ENCODE data around the gene MAGI2. TPM values are rescaled to one million over a fixed set of nuclear protein-coding genes. Genes with fewer than 3 reads are reported as not detected.
"Not testable (repeated sequence)": the region's sequence is repeated elsewhere in the genome, so short reads cannot be mapped to it uniquely, and the experiment has no call there.

The MAGI2 gene
- total and polyA plus RNA-seq, 9 donors: 7.1 to 20.4 (median 18.7) TPM

- intact Hi-C loops (cut with DNase I): no loop called here
- Histone ChIP-seq H3K36me3 (no peaks in the 10 kb centered on the region), H3K4me3 (no peak overlapping the region), H3K27me3 (no peaks in the 10 kb centered on the region), H3K27ac (no peak overlapping the region), H3K4me1 (ENCODE audit: insufficient read depth) (no peaks in the 10 kb centered on the region), H3K9me3 (no peaks in the 10 kb centered on the region)
- TF ChIP-seq EP300 (IDR thresholded peaks at IDR 0.05) (no peak), CTCF (IDR thresholded peaks at IDR 0.05) (no peak), POLR2A (IDR thresholded peaks at IDR 0.05) (no peak)
- WGBS, 3 donors: 83 to 90% (median 90%) methylated on average over 3 of the region's 3 CpGs
- DNase-seq: no peak
Measured at GRCh38 chr7:79035858-79036257, 417.6 kb downstream of the MAGI2 start.

DNA sequence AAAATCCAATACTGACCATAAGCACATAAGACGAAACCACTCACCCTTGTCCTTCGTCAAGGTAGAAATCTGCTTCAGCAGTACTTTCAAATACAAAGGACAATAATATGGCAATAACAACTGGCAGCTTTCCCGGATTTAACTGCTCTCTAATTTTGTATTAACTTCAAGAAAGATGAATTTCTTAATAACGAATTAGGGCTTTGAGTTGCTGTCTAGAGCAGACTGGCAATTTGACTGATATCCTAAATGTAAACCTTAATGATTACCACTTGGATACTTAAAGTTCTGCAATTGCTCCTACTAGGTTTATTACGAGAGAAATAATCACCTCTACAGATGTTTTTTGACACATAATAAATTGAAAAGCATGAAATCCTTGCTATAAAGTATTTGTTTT is 418.7 kb downstream of the MAGI2 start:
- H3K4me1 ChIP-seq (ENCODE audit: insufficient read depth): peaks cover 1% of the 10 kb centered on the region
- TF ChIP-seq POLR2A (IDR thresholded peaks at IDR 0.05) (no peak), EP300 (IDR thresholded peaks at IDR 0.05) (no peak), CTCF (IDR thresholded peaks at IDR 0.05) (no peak)
- no peaks in the 10 kb centered on the region for H3K36me3 ChIP-seq
- H3K9me3 ChIP-seq: no peaks in the 10 kb centered on the region
- DNase-seq: no peak
- WGBS, 3 donors: 26 to 37% (median 26%) methylated on average over 5 of the region's 5 CpGs
- intact Hi-C loops (cut with DNase I): no loop called here
- H3K4me3 ChIP-seq: no peak overlapping the region
- no peak overlapping the region for H3K27ac ChIP-seq
- H3K27me3 ChIP-seq: no peaks in the 10 kb centered on the region

GRCh38 chr7:79019711-79020110 is 433.8 kb downstream of the MAGI2 start:
- 84 to 93% (median 88%) methylated on average over 2 of the region's 2 CpGs for WGBS, 3 donors
- H3K4me1 ChIP-seq (ENCODE audit: insufficient read depth); H3K9me3 ChIP-seq; H3K4me3 ChIP-seq; DNase-seq; H3K27me3 ChIP-seq; intact Hi-C loops (cut with DNase I); H3K27ac ChIP-seq; H3K36me3 ChIP-seq: not testable (repeated sequence)

GRCh38 chr7:79011921-79012320 is 441.5 kb downstream of the MAGI2 start:
- Histone ChIP-seq H3K4me1 (ENCODE audit: insufficient read depth) (no peaks in the 10 kb centered on the region), H3K36me3 (no peaks in the 10 kb centered on the region), H3K9me3 (no peaks in the 10 kb centered on the region), H3K27me3 (no peaks in the 10 kb centered on the region), H3K4me3 (no peak overlapping the region), H3K27ac (no peak overlapping the region)
- 92 to 96% (median 93%) methylated on average over 2 of the region's 2 CpGs for WGBS, 3 donors
- intact Hi-C loops (cut with DNase I): no loop called here
- DNase-seq: no peak
- TF ChIP-seq POLR2A (IDR thresholded peaks at IDR 0.05): no peak
- TF ChIP-seq CTCF (IDR thresholded peaks at IDR 0.05): no peak
- TF ChIP-seq EP300 (IDR thresholded peaks at IDR 0.05): no peak

DNA sequence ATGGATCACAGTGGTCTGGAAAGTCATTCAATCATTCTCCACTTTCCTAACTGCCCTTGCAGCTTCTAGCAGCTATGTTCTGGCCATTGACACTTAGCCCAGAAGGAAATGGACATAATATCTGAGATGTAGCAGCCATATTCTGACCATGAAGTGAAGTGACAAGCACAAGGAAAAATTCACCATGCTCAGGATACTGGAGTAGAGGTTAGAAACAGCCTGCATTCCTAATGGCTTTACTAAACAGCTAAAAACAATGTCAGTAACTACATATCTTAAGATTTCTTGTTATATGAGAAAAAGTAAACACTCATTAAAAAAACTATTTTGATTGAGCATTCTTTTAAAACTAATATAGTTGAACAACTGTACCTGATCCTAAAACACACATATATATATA is 443.8 kb downstream of the MAGI2 start:
- intact Hi-C loops (cut with DNase I): no loop called here
- Histone ChIP-seq H3K36me3 (no peaks in the 10 kb centered on the region), H3K27ac (no peak overlapping the region), H3K4me1 (ENCODE audit: insufficient read depth) (no peaks in the 10 kb centered on the region), H3K9me3 (no peaks in the 10 kb centered on the region), H3K27me3 (no peaks in the 10 kb centered on the region), H3K4me3 (no peak overlapping the region)
- DNase-seq: no peak
- no peak for TF ChIP-seq EP300 (IDR thresholded peaks at IDR 0.05)
- no peak for TF ChIP-seq POLR2A (IDR thresholded peaks at IDR 0.05)
- no peak for TF ChIP-seq CTCF (IDR thresholded peaks at IDR 0.05)

Data from ovary (tissue), 9 donors.